GM21515 (cell line): Measurements from ENCODE around the gene YRDC.

ENCODE experiments used
- ATAC-seq: cut with Tn5 transposase; IDR thresholded peaks from one replicate; pipeline ENCODE4 v1.9.1; 2021; ENCODE audit not compliant: unreplicated experiment

YRDC gene, protein sequence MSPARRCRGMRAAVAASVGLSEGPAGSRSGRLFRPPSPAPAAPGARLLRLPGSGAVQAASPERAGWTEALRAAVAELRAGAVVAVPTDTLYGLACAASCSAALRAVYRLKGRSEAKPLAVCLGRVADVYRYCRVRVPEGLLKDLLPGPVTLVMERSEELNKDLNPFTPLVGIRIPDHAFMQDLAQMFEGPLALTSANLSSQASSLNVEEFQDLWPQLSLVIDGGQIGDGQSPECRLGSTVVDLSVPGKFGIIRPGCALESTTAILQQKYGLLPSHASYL

DNA sequence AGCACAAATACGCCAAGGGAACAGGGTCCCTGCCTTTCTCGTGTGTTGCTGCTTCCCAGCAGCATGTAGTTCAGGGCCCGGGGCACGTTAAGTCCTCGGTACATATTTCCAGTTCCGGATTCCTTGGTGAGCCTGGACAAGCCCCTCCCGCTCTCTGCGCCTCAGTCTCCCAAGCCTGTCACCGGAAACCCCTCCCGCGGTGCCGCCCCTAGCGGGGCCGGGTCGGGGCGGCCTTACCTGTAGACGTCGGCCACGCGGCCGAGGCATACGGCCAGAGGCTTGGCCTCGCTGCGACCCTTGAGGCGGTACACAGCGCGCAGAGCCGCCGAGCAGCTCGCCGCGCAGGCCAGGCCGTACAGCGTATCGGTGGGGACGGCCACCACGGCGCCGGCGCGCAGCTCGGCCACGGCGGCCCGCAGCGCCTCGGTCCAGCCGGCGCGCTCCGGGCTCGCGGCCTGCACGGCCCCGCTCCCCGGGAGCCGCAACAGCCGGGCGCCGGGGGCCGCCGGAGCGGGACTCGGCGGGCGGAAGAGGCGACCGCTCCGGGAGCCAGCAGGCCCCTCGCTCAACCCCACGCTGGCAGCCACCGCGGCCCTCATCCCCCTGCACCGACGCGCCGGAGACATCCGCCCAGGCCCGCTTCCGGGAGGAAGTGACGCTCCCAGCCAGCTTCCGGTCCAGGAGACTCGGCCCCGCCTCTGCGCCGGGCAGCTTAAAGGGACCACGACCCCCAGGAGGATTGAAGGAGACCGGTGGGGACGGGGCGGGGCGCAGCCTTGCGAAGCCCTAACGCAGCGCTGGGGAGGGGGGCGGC lies at the start of gene YRDC, which contains the start of gene C1orf122:
Gene YRDC (minus strand): TSS at position 654 of the 814 bp plus-strand sequence. CDS start 28 bp downstream, at position 626.
Gene C1orf122 (plus strand): TSS at position 236 of the 814 bp plus-strand sequence. CDS start 615 bp downstream, outside the sequence.
- peak; percentile 84 for ATAC-seq

DNA sequence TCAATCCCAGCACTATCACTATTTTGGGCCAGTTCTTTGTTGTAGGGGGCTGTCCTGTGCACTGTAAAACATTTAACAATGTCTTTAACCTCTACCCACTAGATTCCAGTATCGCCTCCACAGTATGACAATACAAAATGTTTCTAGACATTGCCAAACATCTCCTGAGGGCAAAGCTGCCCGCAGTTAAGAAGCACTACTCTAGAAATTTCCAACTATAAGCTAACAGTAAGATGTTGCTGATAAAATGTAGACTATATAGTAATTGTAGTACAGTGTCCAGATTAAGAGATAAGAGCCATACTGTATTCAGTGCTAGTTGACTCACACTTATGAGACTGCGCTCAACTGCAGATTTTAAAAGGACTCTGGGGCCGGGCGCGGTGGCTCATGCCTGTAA lies 46.4 kb upstream of the YRDC start:
- no peak for ATAC-seq

DNA sequence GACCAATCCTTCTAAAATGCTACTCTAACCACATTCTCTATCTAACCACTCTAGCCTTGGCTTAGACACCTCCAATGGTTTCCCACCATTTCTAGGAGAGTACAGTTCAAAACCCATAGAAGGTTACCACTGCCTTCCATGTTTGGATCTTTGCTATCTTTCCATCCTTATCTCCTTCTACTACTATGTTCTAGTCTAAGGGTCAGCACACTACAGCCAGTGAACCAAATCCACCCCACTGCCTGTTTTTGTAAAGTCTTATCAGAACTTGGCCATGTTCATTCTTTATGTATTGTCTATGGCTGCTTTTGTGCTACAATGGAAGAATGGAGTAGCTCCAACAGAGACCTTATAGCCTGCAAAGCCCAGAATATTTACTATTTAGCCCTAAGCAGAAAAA lies 45.1 kb upstream of the YRDC start:
- ATAC-seq = no peak

DNA sequence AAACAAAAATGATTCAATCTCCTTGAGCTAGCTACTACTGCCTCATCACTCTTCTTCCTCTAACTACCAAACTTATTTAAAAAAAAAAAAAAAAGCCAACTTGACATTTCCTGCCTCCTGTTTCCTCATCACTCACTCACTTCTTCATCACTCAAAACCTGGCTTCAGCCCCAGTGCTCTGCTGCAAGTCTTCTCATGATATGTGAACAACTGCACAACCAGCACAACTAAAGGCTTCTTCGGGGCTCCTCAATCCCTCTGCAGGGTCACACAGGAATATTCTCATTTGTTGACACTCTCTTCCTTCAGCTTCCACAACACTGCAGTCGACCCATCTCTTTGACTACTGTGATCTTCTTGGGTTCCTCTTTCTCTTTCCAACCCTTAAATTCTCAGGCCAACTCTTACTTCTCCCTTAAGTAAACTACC lies 43.8 kb upstream of the YRDC start:
- ATAC-seq = no peak

DNA sequence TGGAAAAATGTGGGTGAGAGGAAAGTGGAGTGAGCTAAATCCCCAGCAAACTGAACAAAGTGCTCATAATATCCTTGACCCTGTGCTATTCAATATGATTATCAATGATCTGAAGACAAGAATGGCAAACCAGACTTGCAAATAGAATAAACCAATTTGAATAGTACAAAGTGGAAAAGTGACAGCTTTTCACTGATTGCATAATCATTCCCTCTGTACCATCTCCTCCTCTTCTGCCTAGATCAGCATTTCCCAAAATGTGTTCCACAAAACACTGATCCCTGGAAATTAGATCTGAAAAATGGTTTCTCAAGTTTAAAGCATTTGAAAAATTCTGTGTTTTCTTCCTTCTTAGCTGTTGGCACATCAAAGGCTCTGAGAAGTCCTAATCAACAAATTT lies 43.3 kb upstream of the YRDC start:
- no peak for ATAC-seq

DNA sequence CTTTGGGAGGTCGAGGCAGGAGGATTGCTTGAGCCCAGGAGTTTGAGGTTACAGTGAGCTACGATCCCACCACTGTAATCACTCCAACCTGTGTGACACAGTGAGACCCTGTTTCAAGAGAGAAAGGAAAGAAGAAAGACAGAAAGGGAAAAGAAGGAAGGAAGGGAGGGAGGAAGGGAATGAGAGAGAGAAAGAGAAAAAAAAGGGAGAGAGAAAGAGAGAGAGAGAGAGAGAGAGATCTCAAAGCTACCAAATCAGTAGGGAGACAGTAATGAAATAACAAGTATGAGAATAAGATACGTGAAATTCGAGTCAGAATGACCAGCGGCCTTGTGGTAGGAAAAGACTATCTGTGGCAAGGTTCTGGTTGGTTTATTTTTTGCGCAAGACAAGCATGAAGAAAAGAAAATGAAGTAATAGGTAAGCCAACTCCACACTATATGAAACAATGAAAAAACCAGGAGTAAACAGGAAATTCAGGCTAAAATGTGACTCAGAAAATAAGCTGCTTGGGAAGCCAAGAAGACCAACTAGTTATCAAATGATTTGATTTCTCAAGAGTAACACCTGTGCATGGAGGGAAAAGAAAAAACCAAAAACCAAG lies 42.4 kb upstream of the YRDC start:
- no peak for ATAC-seq

DNA sequence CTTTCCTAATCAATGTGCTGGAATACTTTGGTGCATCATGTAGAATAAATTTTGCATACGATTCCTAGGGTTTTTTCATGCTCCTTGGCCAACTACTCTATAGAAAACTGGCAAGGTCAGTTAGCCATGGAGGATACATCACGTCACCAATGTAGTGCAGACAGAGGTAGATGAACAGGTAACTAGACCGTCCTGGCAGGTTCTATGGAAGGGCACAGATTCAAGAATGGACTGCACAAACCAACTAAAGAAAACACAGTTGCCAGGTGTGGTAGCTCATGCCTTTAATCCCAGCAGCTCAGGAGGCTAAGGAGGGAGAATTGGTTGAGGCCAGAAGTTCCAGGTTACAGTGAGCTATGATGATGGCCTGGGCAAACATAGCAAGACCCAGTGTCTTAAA lies 41.5 kb upstream of the YRDC start:
- ATAC-seq = no peak

DNA sequence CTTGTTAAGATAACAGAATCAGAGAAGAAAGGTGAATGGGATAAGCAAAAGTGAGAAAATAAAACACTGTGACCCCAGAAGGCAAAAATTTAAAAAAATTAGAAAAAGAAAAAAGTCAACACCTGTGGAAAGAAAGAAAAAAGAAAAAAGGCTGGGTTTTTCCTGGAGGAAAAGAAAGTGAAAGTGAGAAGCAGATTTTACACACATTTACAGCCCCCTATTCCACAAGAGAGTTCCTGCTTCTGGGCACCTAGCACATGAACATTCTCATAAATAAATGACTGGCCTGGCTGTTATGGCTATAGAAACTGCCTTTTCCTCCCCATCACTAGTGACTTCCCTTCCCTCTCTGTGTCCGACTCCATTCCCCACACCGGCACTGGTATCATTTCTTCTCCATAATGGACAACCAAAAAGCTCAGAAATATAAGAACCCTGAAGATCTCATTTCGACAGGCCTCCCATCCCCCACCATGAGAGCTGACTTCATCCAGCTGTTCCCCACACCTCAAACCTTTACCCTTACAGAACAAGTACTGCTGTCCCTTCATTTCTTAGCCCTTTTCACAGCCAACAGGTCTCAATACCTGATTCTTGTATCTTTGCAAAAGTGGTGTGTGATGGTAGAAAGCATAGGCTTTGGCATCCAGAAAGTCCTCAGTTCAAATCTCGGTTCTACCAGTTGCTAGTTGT lies 38.8 kb upstream of the YRDC start:
- no peak for ATAC-seq

DNA sequence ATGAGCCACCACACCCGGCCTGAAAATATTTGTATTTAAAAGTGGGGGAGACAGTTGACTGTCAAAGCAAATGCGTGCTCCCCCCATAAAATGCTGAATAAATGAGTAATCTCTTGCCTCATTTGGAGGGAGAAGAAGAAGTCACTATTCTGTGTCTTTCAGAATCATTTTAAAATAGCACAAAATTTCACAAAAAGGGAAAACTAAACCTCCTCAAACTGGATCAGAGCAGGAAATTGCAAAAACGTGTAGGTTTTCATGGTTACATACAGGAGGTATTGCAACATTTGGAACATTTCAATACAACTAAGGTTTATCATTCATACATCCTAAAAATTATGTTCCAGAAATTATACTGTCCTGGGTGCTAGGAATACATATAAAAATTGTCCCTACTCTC lies 37.8 kb upstream of the YRDC start:
- ATAC-seq = no peak

DNA sequence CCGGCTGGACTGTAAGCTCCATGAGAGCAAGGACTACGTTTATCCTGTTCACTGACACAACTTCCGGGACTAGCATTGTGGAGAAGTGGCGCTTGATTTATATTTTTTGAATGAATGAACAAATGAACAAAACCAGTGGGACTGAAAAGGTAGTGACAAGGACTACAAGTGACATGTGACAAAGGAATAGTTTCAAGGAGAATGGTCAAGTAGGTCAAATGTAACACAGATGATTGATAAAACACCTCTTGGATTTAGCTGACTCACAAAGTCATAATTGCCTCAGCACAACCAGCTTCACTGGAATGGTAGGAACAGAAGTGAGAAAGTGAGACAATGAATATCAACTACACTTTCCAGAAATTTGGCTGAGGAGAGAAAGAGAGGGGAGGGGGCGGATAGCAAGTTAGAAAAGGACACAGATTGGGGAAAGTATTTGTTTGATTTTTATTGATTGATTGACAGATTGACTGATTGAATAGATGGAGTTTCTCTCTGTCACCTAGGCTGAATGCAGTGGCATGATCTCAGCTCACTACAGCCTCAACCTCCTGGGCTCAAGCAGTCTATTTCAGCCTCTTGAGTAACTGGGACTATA lies 37.1 kb upstream of the YRDC start:
- no peak for ATAC-seq

DNA sequence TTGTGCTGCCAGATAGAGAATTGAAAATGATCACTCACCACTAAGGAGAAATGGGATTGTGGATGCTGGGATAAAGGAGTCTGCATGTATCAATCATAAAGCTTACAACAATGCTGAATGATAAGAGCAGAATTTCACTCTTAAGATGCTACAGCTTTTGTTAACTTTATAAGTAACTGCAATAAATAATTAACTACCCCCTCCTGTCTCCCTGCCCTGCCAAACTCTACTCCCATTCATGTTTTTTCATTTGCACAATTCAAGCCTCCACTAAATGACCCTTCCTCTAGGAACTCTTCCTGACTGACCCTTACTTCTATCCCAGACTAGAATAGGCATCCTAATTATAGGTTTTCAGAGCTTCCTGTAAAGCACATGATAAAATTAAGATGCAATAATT lies 36.5 kb upstream of the YRDC start:
- ATAC-seq = no peak

DNA sequence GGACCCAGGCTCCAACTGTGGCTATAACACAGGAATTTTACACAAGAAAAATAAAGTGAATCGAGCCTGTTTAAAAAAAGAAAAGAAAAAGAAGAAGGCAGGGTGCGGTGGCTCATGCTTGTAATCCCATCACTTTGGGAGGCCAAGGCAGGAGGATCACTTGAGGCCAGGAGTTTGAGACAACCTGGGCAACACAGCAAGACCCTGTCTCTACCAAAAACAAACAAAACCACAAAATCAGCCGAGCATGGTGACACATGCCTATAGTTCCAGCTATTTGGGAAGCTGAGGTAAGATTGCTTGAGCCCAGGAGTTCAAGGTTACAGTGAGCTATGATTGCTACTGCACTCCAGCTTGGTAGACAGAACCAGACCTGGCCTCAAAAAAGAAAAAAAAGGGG lies 33.6 kb upstream of the YRDC start:
- no peak for ATAC-seq

DNA sequence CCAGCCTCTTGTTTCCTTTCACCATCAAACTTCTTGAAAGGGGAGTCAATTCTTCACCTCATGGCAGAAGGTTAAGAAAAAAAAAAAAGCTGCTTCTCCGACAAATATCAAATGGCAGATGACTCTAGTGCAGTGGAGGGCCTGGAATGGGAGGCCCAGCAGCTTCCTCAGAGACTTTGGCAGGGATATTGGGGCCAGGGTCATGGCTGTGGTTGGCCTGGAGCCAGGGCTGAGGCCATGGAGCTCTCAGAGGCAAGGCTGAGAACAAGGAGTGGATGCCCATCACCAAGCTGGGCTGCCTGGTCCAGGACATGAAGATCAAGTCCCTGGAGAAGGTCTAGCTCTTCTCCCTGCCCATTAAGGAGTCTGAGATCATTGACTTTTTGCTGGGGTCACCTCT lies 32.7 kb upstream of the YRDC start:
- ATAC-seq = no peak

DNA sequence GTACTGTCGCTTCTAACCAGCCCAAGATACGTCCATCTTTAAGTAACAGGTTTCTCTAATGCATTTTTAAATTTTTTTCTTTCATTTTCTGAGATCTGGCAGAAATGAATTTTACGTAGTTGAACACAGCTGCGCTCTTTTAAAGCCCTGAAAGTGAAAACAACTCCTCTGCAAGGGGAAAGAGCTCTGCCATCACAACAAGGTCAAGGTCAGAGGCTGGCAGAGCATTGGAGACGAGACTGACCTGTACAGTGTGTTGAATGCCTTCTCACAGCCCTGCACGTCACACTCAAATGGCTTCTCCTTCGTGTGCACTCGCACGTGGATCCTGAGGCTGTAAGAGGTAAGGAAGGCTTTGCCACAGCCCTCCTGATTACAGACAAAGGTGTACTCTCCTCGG lies 31.7 kb upstream of the YRDC start:
- ATAC-seq = no peak

DNA sequence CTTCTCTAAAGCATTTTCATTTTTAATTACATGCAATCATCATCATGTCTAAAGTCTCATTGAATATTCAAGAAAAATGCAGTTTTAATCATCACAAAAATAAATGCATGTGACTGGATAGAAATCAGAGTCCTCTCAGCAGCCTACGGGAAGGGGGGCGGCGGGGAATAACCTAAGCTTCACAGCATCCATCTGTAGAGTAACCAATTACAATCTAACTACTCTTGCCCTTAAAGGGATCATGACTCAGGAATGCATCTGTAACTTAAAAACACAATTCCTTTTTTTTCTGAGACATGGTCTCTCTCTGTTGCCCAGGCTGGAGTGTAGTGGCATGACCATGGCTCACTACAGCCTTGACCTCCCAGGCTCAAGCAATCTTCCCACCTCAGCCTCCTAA lies 28.8 kb upstream of the YRDC start:
- ATAC-seq = no peak

DNA sequence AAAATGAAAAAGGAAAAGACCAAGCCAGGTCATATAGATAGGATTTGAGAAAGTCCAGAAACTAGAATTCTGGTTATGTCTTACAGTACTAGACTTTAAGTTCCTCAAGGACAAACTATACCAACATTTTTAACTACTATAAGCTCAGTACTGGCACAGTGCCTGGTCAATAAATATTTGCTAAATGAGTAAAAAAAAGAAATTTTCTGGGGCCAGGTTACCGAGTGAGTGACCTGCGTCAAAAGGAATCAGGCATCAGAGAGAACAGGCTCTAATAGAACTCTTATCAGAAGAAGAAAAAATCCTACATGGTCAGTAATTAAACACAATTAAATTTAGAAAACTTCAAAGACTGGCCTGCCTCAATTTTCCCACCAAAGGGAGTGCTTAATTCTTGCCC lies 23.8 kb upstream of the YRDC start:
- no peak for ATAC-seq

DNA sequence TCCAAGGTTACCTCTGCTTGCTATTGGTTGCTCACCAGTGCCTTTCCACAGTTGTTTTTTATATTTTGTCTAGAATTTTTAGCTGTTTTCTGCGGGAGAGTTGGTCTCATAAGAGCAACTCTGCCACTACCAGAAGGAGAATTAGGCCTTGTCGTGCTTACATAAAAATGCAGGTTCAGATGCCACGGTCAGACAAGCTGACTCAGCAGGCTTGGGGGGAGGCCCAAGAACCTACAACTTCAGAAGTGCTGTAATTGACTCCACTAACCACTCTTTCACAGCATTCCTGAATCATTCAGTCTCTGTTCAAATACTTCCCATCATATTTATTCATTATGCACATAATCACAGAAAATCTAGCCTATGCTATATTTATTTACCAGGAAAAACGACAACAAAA lies 23.1 kb upstream of the YRDC start:
- ATAC-seq = no peak

DNA sequence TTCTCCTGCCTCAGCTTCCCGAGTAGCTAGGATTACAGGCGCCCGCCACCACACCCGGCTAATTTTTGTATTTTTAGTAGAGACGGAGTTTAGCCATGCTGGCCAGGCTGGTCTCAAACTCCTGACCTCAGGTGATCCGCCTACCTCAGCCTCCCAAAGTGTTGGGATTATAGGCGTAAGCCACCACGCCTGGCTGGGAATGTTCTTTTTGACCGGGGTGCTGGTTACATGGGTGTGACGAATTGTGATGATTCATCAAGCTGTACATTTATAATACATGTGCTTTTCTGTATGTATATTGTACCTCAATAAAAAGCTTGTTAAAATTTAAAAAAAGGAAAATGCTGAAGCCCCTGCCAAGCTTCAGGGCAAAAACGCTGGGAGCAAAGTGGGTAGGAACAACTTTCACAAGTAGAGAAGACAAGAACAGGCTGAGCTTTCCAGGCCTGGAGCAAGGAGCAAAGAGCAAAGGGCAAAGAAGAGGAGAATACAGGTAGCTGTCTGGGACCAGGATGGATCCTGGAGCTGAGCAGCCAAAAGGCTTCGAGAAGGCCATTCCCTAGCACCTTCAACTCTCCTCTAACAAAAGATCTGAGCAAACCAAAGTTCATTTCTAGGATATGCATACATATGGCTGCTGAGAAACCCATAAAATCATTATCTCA lies 20.5 kb upstream of the YRDC start:
- ATAC-seq = no peak

DNA sequence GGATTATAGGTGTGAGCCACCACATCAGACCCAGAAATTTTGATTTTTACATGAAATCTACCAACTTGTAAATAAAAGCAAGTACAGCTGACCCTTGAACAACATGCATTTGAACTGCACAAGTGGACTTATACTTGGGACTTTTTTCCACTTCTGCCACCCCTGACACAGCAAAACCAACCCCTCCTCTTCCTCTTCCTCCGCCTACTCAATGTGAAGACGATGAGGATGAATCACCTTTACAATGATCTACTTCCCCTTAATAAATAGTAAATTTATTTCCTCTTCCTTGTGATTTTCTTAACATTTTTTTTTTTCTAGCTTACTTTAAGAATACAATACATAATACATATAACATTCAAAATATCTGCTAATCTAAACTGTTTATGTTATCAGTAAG lies 17.5 kb upstream of the YRDC start:
- ATAC-seq = no peak

DNA sequence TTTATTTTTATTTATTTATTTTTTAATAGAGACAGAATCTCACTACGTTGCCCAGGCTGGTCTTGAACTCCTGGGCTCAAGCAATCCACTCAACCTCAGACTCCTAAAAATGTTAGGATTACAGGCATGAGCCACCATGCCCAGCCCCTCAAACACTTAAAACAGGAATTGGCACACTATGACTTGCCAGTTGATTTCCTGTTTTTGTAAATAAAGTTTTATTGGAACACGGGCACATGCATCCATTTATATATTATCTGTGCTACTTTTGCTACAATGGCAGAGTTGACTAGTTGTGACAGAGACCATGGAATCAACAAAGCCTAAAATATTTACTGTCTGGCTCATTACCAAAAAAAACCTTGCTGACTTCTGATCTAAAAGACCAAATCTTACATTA lies 16.0 kb upstream of the YRDC start:
- ATAC-seq = no peak
